Gastroesophageal sphincter (tissue), 3 donors: ENCODE data around the gene CRYBB2.

Experiments used
- CTCF ChIP-seq, 4 experiments: fragments of 200-600 bp in 2 of 4; fragments of 450-650 bp in 2 of 4; sonication (generic) in 1 of 4; IDR thresholded peaks; one replicate each; pipeline ENCODE4 v1.5.1; 2017 to 2019; ENCODE audit warnings: antibody characterized with exemption in 4 of 4, mild to moderate bottlenecking in 2 of 4, moderate library complexity in 2 of 4
- EP300 ChIP-seq: sonication (generic); formaldehyde crosslinking; IDR thresholded peaks from one replicate; pipeline ENCODE4 v1.6.1; 2017; ENCODE audit warnings: antibody characterized with exemption, mild to moderate bottlenecking
- POLR2A ChIP-seq, 2 donors: fragments of 450-650 bp; IDR thresholded peaks; one replicate each; pipeline ENCODE4 v1.6.1; 2017; ENCODE audit warnings: antibody characterized with exemption in 2 of 2, mild to moderate bottlenecking in 2 of 2, moderate library complexity in 1 of 2
- POLR2AphosphoS5 ChIP-seq: sonication (generic); formaldehyde crosslinking; IDR thresholded peaks from one replicate; pipeline ENCODE4 v1.6.1; 2017; ENCODE audit warnings: antibody characterized with exemption

- TF ChIP-seq POLR2A (IDR thresholded peaks at IDR 0.05) (no peak), CTCF (IDR thresholded peaks at IDR 0.05) (no peak), POLR2AphosphoS5 (no peak), EP300 (no peak)
These were observed 16.4 kb upstream of the CRYBB2 start for GRCh38 chr22:25203082-25203481.
